IMR-90 (cell line): Measurements from ENCODE around the gene SLC44A4. TPM values are rescaled to one million over a fixed set of nuclear protein-coding genes. Genes with fewer than 3 reads are reported as not detected.

ENCODE experiments used
- ATAC-seq: fragments of 200-7000 bp; cut with Tn5 transposase; 2 replicates; pipeline ENCODE4 v1.9.1; 2020; ENCODE audit warnings: low read depth, mild to moderate bottlenecking, moderate library complexity
- BruUV-seq: library from RNA; stranded (reverse); fragments of 400-500 nt; replicated peaks from 2 replicates; lab custom pipeline; 2021; lab: Mats Ljungman, UMichigan
- CTCF ChIA-PET: fragments of 300-600 bp; formaldehyde crosslinking; extraction: SDS; loops from one replicate; lab custom pipeline; 2021; ENCODE audit warnings: antibody characterized with exemption; lab: Yijun Ruan, JAX
- POLR2A ChIA-PET: fragments of 300-600 bp; sonication (Branson Sonifier 250); formaldehyde crosslinking; loops from one replicate; lab custom pipeline; 2022; ENCODE audit warnings: antibody characterized with exemption; ENCODE audit not compliant: unreplicated experiment; lab: Charles Lee
- DNase-seq: peaks from one replicate; pipeline ENCODE4 v3.0.0; 2013
- H2AFZ ChIP-seq: replicated peaks from 2 replicates; pipeline ENCODE3; 2013; ENCODE audit warnings: low read length, mild to moderate bottlenecking; ENCODE audit not compliant: poor library complexity
- H2AK5ac ChIP-seq: 2 replicates; pipeline ENCODE4 v1.6.1; 2013; ENCODE audit warnings: low read depth, low read length, inconsistent platforms
- H2AK9ac ChIP-seq: replicated peaks from 2 replicates; pipeline ENCODE3; 2013; ENCODE audit warnings: mild to moderate bottlenecking, low read depth, low read length, moderate library complexity; ENCODE audit not compliant: poor library complexity
- H2BK120ac ChIP-seq: 2 replicates; pipeline ENCODE4 v1.6.1; 2013; ENCODE audit warnings: low read depth, low read length, inconsistent platforms
- H2BK15ac ChIP-seq: 3 replicates; pipeline ENCODE4 v1.6.1; 2013; ENCODE audit warnings: low read depth, low read length, inconsistent platforms
- H2BK20ac ChIP-seq: 2 replicates; pipeline ENCODE4 v1.6.1; 2013; ENCODE audit warnings: low read depth, mild to moderate bottlenecking, inconsistent platforms, low read length, moderate library complexity
- H2BK5ac ChIP-seq: 2 replicates; pipeline ENCODE4 v1.6.1; 2013; ENCODE audit warnings: mild to moderate bottlenecking, low read depth, low read length, inconsistent platforms; ENCODE audit not compliant: poor library complexity, severe bottlenecking
- H3K14ac ChIP-seq: replicated peaks from 2 replicates; pipeline ENCODE4 v1.6.1; 2013; ENCODE audit warnings: low read depth, low read length, inconsistent platforms
- H3K18ac ChIP-seq: 2 replicates; pipeline ENCODE4 v1.6.1; 2013; ENCODE audit warnings: low read depth, low read length, control low read depth
- H3K23ac ChIP-seq: 2 replicates; pipeline ENCODE4 v1.6.1; 2013; ENCODE audit warnings: low read depth, low read length, inconsistent platforms
- H3K27ac ChIP-seq: 2 replicates; pipeline ENCODE4 v1.5.1; 2013; ENCODE audit warnings: mild to moderate bottlenecking, control low read depth, low read length; ENCODE audit not compliant: insufficient read depth
- H3K27me3 ChIP-seq: 2 replicates; pipeline ENCODE4 v1.6.1; 2013; ENCODE audit warnings: low read length; ENCODE audit not compliant: control insufficient read depth, insufficient read depth
- H3K36me3 ChIP-seq: 2 replicates; pipeline ENCODE4 v1.6.1; 2013; ENCODE audit warnings: low read length, mixed read lengths; ENCODE audit not compliant: control insufficient read depth, insufficient read depth
- H3K4ac ChIP-seq: 2 replicates; pipeline ENCODE4 v1.6.1; 2013; ENCODE audit warnings: low read depth, low read length, inconsistent platforms
- H3K4me1 ChIP-seq: 2 replicates; pipeline ENCODE4 v1.6.1; 2013; ENCODE audit warnings: low read length, mixed read lengths; ENCODE audit not compliant: control insufficient read depth, insufficient read depth
- H3K4me2 ChIP-seq: 2 replicates; pipeline ENCODE4 v1.6.1; 2013; ENCODE audit warnings: low read depth, mild to moderate bottlenecking, control low read depth, low read length, moderate library complexity
- H3K4me3 ChIP-seq: 2 replicates; pipeline ENCODE4 v1.5.1; 2013; ENCODE audit warnings: low read depth, mild to moderate bottlenecking, control low read depth, low read length, moderate library complexity; ENCODE audit not compliant: insufficient read depth
- H3K56ac ChIP-seq: 2 replicates; pipeline ENCODE4 v1.6.1; 2013; ENCODE audit warnings: low read length, inconsistent platforms; ENCODE audit not compliant: insufficient read depth; ENCODE audit errors: extremely low read depth
- H3K79me1 ChIP-seq, 2 experiments: 2 replicates each; pipeline ENCODE4 v1.6.1; 2013; ENCODE audit warnings: low read length in 2 of 2, inconsistent platforms in 1 of 2, low read depth in 1 of 2
- H3K9ac ChIP-seq: 2 replicates; pipeline ENCODE4 v1.6.1; 2013; ENCODE audit warnings: low read depth, low read length, control low read depth
- H3K9me1 ChIP-seq: 2 replicates; pipeline ENCODE4 v1.6.1; 2013; ENCODE audit warnings: low read length, inconsistent platforms; ENCODE audit not compliant: insufficient read depth
- H3K9me3 ChIP-seq: 2 replicates; pipeline ENCODE4 v1.6.1; 2013; ENCODE audit warnings: low read length; ENCODE audit not compliant: control insufficient read depth, insufficient read depth
- H4K20me1 ChIP-seq: 2 replicates; pipeline ENCODE4 v1.6.1; 2013; ENCODE audit warnings: low read length, inconsistent platforms; ENCODE audit not compliant: insufficient read depth
- H4K5ac ChIP-seq: 2 replicates; pipeline ENCODE4 v1.6.1; 2013; ENCODE audit warnings: mild to moderate bottlenecking, low read depth, low read length, control low read depth
- H4K8ac ChIP-seq, 2 experiments: 2 replicates each; pipeline ENCODE4 v1.6.1; 2013; ENCODE audit warnings: low read depth in 2 of 2, low read length in 2 of 2, control low read depth in 1 of 2, inconsistent platforms in 1 of 2
- H4K91ac ChIP-seq: 2 replicates; pipeline ENCODE4 v1.6.1; 2013; ENCODE audit warnings: low read depth, low read length, inconsistent platforms; ENCODE audit not compliant: insufficient read depth
- MAFK ChIP-seq: IDR thresholded peaks from 2 replicates; pipeline ENCODE4 v1.6.1; 2012; ENCODE audit warnings: low read depth, low read length, improper control_type of control experiment
- WGBS, 2 experiments: methylation state at CpG; one replicate each; pipeline versions ENCODE4 v1.1.5 to v1.1.7; 2013; ENCODE audit warnings: missing lambda C conversion rate in 2 of 2; ENCODE audit not compliant: insufficient read length in 1 of 2; ENCODE audit errors: extremely low coverage in 2 of 2; 5-methylcytosine and 5-hydroxymethylcytosine counted together
- dilution Hi-C: fragments of 300-500 bp; cut with HindIII; formaldehyde crosslinking; loops from one replicate; pipeline ENCODE4 v1.14.3; 2018; ENCODE audit warnings: low sequenced_read_pairs; ENCODE audit not compliant: unreplicated experiment
- in situ Hi-C: fragments of 300-500 bp; cut with MboI; formaldehyde crosslinking; loops from 3 replicates; pipeline ENCODE4 v1.14.3; 2019; ENCODE audit warnings: low sequenced_read_pairs, inconsistent platforms, mixed read lengths
- intact Hi-C: fragments of 100-400 bp; cut with micrococcal nuclease; formaldehyde crosslinking; loops from 2 replicates; pipeline ENCODE4 v1.10.0; 2022
- polyA plus RNA-seq, 3 experiments: library from polyadenylated mRNA; depleted of rRNA; stranded (reverse); fragments of >200 nt; gene quantifications; 2 replicates each; pipeline ENCODE4 v1.2.3, GENCODE V29; 2012; ENCODE audit warnings: low replicate concordance in 1 of 3
- total RNA-seq: library from RNA; depleted of rRNA; stranded (reverse); fragments of >200 nt; gene quantifications from 2 replicates; pipeline ENCODE4 v1.2.3, GENCODE V29; 2012

SLC44A4 gene
- total and polyA plus RNA-seq, 2 of the 4 experiments (the other 2 are of a cell fraction) = 0.14 to 0.36 TPM

GRCh38 chr6:31875877-31876276 lies 2.9 kb downstream of the SLC44A4 start:
- dilution Hi-C loops = no loop called here

More at GRCh38 chr6:31875877-31876276, 2.9 kb downstream of the SLC44A4 start:
- CTCF ChIA-PET = interaction anchor here (1.2 kb wide), 1 partner anchor 14 kb away, joined by 7 read pairs; no protein-coding TSS in a partner anchor
- Histone ChIP-seq H3K27ac (no peak overlapping the region), H3K9me3 (no peaks in the 10 kb centered on the region), H2BK20ac (no peak overlapping the region), H2BK5ac (no peak overlapping the region), H3K4me2 (no peak overlapping the region), H2AK9ac (no peak overlapping the region), H4K20me1 (no peaks in the 10 kb centered on the region), H3K9ac (no peak overlapping the region), H4K91ac (no peak overlapping the region; the same call in 1 of the 2 replicates), H3K36me3 (peaks cover 15% of the 10 kb centered on the region), H3K4me1 (peaks cover 12% of the 10 kb centered on the region), H3K9me1 (no peaks in the 10 kb centered on the region), H3K4ac (no peak overlapping the region), H4K8ac (no peak overlapping the region), H3K27me3 (no peaks in the 10 kb centered on the region), H2BK15ac (no peak overlapping the region), H3K18ac (no peak overlapping the region), H2BK120ac (no peak overlapping the region), H4K5ac (no peak overlapping the region), H3K23ac (no peak overlapping the region), H3K56ac (no peak overlapping the region), H3K79me1 (no peaks in the 10 kb centered on the region), H3K14ac (no peak overlapping the region), H2AFZ (no peak overlapping the region), H2AK5ac (no peak overlapping the region; the same call in 1 of the 2 replicates), H3K4me3 (no peak overlapping the region)
- DNase-seq = no peak
- POLR2A ChIA-PET = no interaction called here
- WGBS, 2 experiments = no CpG with 5 or more reads among the region's 5 CpGs
- BruUV-seq = no TSS peak
- ATAC-seq = no peak
- in situ Hi-C loops (no loop called here), intact Hi-C loops (no loop called here)
- TF ChIP-seq MAFK = no peak
